ENCODE results near the gene FREM2.

- TF ChIP-seq CTCF (conservative IDR thresholded peaks at IDR 0.05; ENCODE audit: low read length) (no peak), EZH2phosphoT487 (IDR thresholded peaks at IDR 0.05; ENCODE audit: borderline replicate concordance, low read depth, low read length) (no peak)
These were observed 6.8 kb downstream of the FREM2 start for GRCh38 chr13:38693641-38694040.

Measured in OCI-LY7 (cell line).